ENCODE data around the gene ZBTB38.

Gene ZBTB38

DNA sequence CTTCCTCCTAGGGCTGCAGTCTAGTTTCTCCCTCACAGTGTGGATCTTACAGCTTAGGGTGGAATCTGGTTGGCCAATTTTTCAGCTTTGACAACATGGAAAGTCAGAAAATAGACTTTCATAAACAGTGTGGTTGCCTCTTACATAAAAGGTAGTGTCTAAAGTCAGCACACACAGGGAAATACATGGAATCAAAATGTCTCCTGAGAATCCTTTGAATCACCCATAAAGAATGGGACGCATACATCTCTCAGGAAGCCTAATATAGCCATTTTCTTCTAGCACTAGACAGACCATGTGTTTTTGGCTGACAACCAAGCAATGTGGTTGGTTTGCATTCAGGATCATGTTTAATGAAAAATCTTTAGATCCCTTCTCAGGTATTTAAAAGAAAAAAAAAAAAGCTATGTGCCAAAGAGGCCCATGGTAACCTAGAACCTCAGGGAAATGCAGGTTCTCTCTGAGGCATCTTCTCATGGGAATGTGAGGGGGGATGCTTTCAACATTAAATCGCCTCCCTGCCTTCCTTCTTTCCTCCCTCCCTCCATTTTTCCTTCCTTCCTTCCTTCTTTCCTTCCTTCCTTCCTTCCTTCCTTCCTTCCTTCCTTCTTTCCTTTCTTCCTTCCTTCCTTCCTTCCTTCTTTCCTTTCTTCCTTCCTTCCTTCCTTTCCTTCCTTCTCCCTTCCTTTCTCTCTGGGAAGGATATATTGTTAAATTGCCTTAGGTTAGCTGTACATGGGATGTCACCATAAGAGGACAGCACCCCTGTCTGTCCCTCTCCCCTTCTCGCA, 34.3 kb upstream of the ZBTB38 start:
- DNase-seq (ENCODE audit: low spot score), result no peak
- TF ChIP-seq, protein P1, sequence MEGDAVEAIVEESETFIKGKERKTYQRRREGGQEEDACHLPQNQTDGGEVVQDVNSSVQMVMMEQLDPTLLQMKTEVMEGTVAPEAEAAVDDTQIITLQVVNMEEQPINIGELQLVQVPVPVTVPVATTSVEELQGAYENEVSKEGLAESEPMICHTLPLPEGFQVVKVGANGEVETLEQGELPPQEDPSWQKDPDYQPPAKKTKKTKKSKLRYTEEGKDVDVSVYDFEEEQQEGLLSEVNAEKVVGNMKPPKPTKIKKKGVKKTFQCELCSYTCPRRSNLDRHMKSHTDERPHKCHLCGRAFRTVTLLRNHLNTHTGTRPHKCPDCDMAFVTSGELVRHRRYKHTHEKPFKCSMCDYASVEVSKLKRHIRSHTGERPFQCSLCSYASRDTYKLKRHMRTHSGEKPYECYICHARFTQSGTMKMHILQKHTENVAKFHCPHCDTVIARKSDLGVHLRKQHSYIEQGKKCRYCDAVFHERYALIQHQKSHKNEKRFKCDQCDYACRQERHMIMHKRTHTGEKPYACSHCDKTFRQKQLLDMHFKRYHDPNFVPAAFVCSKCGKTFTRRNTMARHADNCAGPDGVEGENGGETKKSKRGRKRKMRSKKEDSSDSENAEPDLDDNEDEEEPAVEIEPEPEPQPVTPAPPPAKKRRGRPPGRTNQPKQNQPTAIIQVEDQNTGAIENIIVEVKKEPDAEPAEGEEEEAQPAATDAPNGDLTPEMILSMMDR (IDR thresholded peaks at IDR 0.05), result no peak
- H3K4me3 ChIP-seq, result no peak overlapping the region
- no peak overlapping the region for H3K27ac ChIP-seq

DNA sequence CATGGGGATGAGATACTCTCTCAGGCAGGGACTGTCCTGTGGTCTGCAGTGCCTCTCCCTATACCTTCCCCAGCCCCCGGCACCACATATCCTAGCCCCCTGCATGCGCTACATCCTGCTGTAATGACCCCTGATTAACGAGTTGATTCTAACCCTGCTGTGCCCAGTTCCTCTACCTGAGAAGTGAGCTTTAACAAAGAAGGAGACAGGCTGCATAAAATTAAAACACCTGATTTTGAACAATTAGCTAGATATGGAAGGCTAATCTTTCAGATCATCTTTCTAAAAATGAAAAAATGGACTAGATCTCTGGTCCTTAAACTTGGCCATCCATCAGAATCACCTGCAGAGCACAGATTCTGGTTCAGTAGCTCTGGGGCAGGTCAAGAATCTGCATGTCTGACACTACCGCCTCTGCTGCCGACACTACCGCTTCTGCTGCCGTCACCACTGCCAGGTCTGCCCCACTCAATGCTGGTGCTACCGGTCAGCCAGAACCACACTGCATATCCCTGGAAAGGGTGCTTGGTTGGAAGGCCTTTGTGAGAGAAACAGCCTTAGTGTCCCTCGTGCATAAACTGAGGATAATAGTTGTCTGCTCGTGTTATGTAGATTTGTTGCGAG, 33.6 kb upstream of the ZBTB38 start:
- Histone ChIP-seq H3K27ac (no peak overlapping the region), H3K4me3 (no peak overlapping the region)
- TF ChIP-seq, protein P1 (IDR thresholded peaks at IDR 0.05), result no peak
- no peak for DNase-seq (ENCODE audit: low spot score)

DNA sequence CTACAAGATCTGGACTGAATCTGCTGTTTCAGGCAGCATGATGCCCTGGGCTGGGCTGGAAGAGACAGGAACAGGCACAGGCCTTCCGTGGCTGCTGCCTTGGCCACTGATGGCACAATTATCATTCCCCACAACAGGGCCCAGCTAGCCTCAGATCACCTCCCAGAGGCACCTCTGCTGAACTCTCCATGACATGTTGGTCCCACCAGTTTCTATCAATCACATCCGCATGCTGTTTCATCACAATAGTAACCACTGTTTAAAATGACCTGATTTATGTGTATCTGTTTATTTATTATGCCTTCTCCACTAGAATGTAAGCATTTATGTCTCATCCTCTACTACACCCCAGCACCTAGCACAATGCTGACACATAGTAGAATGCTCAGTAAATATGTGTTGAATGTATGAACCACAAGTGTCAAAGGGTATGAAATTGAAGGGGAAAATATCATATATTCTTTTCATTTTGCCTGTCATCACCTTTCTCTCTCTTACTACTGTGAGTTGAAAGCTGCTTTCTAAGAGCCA, 32.7 kb upstream of the ZBTB38 start:
- Histone ChIP-seq H3K4me3 (no peak overlapping the region), H3K27ac (no peak overlapping the region)
- no peak for DNase-seq (ENCODE audit: low spot score)
- TF ChIP-seq, protein P1 (IDR thresholded peaks at IDR 0.05), result no peak

DNA sequence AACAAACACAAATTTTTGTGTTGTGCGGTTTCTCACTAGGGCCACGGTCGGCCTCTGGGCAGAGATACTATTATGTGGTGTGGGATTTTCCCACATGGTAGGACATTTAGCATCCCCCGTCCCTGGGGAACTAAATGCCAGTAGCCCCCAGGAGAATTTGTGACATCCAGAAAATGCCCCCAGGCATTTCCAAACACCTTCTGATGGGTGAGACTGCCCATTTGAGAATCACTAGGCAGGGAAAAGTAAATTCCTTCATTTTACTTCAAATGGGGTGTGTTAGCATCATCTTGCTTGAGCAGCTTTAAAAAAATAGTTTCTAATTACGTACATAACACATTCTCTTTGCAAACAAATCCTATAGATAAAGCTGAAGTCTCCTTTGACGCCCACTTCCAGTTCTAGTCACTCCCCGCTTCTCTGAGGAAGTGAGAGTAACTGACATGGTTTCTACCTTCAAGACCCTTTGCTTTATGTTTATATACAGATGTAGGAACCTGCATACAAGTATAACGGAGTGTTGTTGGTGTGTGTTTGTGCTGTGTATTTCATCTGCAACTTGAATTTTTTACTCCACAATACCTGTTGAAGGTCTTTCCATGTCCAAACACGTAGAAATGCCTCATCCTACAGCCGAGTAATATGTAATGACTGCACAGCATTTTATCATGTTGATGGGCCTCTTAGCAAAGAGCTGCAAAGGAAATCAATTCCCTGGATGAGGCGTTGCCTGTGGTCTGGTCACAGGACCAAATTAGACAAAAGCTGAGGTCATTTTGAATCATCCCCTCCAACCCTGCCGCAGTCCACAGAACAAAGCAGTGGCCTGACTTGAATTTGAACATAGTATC, 31.4 kb upstream of the ZBTB38 start:
- TF ChIP-seq, protein P1 (IDR thresholded peaks at IDR 0.05), result no peak
- DNase-seq (ENCODE audit: low spot score), result no peak
- Histone ChIP-seq H3K4me3 (no peak overlapping the region), H3K27ac (no peak overlapping the region)

DNA sequence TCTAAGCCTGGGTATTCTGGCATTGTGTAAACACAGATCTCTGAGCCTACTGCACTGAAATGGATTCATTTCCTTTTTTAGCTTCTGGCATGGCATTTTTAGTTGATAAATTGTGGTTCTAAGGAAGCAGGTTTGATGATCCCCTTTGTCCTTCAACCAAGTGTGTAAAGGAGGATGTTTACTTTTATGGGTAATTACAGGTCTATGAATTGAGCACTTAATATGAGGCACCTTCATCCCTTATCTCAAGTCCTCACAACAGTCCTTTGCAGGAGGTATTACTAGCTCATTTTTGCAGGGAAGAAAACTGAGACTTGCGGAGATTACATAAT, 30.8 kb upstream of the ZBTB38 start:
- no peak overlapping the region for H3K27ac ChIP-seq
- TF ChIP-seq, protein P1 (IDR thresholded peaks at IDR 0.05), result no peak
- no peak for DNase-seq (ENCODE audit: low spot score)
- H3K4me3 ChIP-seq, result no peak overlapping the region

DNA sequence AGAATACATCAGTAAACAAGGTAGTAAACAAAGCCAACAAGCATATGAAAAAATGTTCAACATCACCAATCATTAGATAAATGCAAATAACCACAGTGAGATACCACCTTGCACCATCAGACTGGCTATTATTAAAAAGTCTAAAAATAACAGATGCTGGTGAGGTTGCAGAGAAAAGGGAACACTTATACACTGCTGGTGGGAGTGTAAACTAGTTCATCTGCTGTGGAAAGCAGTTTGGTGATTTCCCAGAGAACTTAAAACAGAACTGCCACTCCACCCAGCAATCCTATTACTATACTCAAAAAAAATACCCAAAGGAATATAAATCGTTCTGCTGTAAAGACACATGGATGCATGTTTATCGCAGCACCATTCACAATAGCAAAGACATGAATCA, 30.3 kb upstream of the ZBTB38 start:
- TF ChIP-seq, protein P1 (IDR thresholded peaks at IDR 0.05), result no peak
- Histone ChIP-seq H3K27ac (no peak overlapping the region), H3K4me3 (no peak overlapping the region)
- no peak for DNase-seq (ENCODE audit: low spot score)
